Midbrain (tissue), 1 donor: ENCODE results near the gene IL6ST.

Source experiments
- DNase-seq: peaks from one replicate; lab custom pipeline; 2025; lab: John Stamatoyannopoulos, UW

Gene IL6ST

DNA sequence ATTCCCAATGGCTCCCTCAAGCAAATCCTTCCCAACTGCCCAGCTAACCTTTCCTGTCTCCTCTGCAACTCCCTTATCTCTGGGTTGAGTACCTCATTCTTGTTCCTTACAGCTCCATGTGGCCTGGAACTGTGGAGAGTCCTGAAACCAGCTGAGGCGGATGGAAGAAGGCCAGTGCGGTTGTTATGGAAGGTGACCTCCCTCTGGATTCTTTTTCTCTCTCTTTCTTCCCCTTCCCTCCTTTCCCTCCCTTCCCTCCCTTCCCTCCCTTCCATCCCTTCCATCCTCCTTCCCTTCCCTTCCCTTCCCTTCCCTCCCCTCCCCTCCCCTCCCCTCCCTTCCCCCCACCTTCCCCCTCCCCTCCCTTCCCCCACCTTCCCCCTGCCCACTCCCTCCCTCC, 98.5 kb downstream of the IL6ST start:
- no peak for DNase-seq

- no peak for DNase-seq
These were observed 99.4 kb downstream of the IL6ST start for GRCh38 chr5:55895346-55895745.

GRCh38 chr5:55894135-55894534, 100.6 kb downstream of the IL6ST start:
- DNase-seq = no peak

GRCh38 chr5:55892479-55892878, 102.3 kb downstream of the IL6ST start:
- DNase-seq = no peak

DNA sequence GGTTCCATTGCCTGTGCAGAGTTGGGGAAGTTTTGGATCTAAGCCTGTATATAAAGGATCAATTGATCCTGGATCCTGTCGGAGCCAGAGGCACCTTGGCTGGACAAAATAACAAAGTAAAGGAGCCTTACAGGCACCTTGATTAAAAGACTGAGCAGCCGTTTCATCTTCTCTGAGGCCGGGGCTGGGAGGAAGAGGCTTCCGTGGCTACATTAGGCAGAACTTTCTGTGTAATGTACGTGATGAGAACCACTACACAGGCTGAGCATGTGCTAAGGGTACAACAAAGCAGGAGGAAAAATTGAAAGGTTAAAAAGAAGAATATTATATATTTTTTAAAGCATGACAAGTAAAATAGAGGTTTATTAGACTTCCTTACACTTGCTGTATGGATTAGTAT, 106.6 kb downstream of the IL6ST start:
- DNase-seq = no peak

DNA sequence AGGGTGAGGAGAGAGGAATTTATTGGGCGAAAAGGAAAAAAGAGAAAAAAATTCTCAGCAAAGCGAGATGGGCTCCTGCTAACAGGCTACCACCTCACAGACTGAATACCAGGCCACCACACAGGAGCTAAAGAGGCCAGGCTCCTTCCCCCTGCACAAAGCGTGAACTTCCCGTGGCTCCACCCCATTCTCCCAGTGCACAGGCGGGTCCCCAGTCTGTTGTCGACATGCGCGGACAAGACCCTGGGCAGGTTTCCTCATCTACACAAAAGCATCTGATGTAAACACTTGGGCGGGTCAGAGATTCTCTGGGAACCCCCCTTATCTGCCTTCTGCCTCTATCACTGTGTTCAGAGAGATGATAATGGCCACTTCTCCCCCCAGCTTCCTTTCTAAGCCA, 109.4 kb downstream of the IL6ST start:
- no peak for DNase-seq
